Breast epithelium (tissue), 4 donors: ENCODE results near the gene STARD9. TPM values are rescaled to one million over a fixed set of nuclear protein-coding genes. Genes with fewer than 3 reads are reported as not detected.

ENCODE experiments used
- DNase-seq, 2 donors: peaks; one replicate each; pipeline ENCODE4 v3.0.0-alpha.2; 2019; ENCODE audit warnings: low spot score in 2 of 2
- H3K27ac ChIP-seq, 2 donors: fragments of 200-600 bp; sonication (generic) in 1 of 2; one replicate each; pipeline ENCODE4 v1.5.1; 2016 to 2019; ENCODE audit warnings: mild to moderate bottlenecking in 1 of 2
- H3K27me3 ChIP-seq, 2 donors: fragments of 200-600 bp; sonication (generic) in 1 of 2; one replicate each; pipeline versions ENCODE4 v1.5.1 to v1.6.0; 2017 to 2019; ENCODE audit warnings: control low read depth in 1 of 2, mild to moderate bottlenecking in 1 of 2
- H3K36me3 ChIP-seq: fragments of 200-600 bp; one replicate; pipeline ENCODE4 v1.5.1; 2019
- H3K4me1 ChIP-seq, 2 donors: fragments of 200-600 bp; sonication (generic); one replicate each; pipeline ENCODE4 v1.5.1; 2016 to 2019; ENCODE audit warnings: control low read depth in 1 of 2
- H3K4me3 ChIP-seq, 3 donors: fragments of 200-600 bp; sonication (generic); 1 replicate in 2 of 3; 2 replicates in 1 of 3; pipeline ENCODE4 v1.5.1; 2016 to 2019; ENCODE audit warnings: mild to moderate bottlenecking in 3 of 3, moderate library complexity in 2 of 3
- H3K9me3 ChIP-seq, 2 donors: fragments of 200-600 bp; sonication (generic) in 1 of 2; one replicate each; pipeline ENCODE4 v1.5.1; 2016 to 2019; ENCODE audit warnings: control low read depth in 1 of 2
- POLR2A ChIP-seq: fragments of 450-650 bp; IDR thresholded peaks from one replicate; pipeline ENCODE4 v1.6.1; 2016; ENCODE audit warnings: antibody characterized with exemption, mild to moderate bottlenecking, moderate library complexity
- POLR2AphosphoS5 ChIP-seq, 3 donors: sonication (generic); formaldehyde crosslinking; IDR thresholded peaks; one replicate each; pipeline ENCODE4 v1.6.1; 2017; ENCODE audit warnings: antibody characterized with exemption in 3 of 3
- intact Hi-C: fragments of 100-400 bp; cut with DNase I; formaldehyde crosslinking; loops from one replicate; pipeline ENCODE4 v1.15.1; 2023; ENCODE audit warnings: low total_unique reads
- total RNA-seq, 3 donors: library from RNA; depleted of rRNA; stranded (reverse); fragments of >200 nt; gene quantifications; one replicate each; pipeline ENCODE4 v1.1.0, GENCODE V29; 2016
- TF ChIP-seq, protein P1 (sequence below), 3 donors: fragments of 450-650 bp; IDR thresholded peaks; one replicate each; pipeline ENCODE4 v1.5.1; 2016 to 2017; ENCODE audit warnings: antibody characterized with exemption in 3 of 3, mild to moderate bottlenecking in 3 of 3, moderate library complexity in 3 of 3

The STARD9 gene
- total RNA-seq, 3 donors from 2014 or later = 18.6 to 27.9 (median 27.5) TPM

DNA sequence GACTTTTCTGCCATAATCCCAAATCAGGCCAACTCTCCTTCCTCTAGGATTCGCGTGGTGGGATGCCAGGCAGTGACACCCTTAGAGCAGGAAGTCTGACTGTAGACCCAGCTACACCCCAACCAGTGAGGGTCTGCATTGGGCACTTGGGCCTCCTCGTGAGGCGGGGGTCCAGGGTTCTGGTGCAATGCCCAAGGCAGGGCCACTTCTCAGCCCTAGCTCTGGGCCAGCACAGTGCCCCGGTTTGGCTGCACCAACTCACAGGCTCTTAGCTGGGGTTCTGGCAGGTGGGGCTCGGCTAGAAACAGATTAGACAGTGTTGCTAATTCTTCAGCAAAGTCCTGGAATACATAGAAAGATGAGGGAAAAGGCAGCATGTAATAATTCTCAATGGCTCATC lies 148.9 kb downstream of the STARD9 start:
- intact Hi-C loops = no loop called here
- no peaks in the 10 kb centered on the region for H3K9me3 ChIP-seq
- H3K4me1 ChIP-seq = no peaks in the 10 kb centered on the region
- H3K36me3 ChIP-seq = peaks cover under 1% of the 10 kb centered on the region
- TF ChIP-seq, protein P1, sequence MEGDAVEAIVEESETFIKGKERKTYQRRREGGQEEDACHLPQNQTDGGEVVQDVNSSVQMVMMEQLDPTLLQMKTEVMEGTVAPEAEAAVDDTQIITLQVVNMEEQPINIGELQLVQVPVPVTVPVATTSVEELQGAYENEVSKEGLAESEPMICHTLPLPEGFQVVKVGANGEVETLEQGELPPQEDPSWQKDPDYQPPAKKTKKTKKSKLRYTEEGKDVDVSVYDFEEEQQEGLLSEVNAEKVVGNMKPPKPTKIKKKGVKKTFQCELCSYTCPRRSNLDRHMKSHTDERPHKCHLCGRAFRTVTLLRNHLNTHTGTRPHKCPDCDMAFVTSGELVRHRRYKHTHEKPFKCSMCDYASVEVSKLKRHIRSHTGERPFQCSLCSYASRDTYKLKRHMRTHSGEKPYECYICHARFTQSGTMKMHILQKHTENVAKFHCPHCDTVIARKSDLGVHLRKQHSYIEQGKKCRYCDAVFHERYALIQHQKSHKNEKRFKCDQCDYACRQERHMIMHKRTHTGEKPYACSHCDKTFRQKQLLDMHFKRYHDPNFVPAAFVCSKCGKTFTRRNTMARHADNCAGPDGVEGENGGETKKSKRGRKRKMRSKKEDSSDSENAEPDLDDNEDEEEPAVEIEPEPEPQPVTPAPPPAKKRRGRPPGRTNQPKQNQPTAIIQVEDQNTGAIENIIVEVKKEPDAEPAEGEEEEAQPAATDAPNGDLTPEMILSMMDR (IDR thresholded peaks at IDR 0.05) = no peak
- no peak for TF ChIP-seq POLR2A
- TF ChIP-seq POLR2AphosphoS5 (IDR thresholded peaks at IDR 0.05) = no peak
- H3K4me3 ChIP-seq = no peak overlapping the region
- H3K27ac ChIP-seq = no peak overlapping the region
- no peaks in the 10 kb centered on the region for H3K27me3 ChIP-seq
- DNase-seq = no peak

GRCh38 chr15:42725331-42725903 lies 150.0 kb downstream of the STARD9 start:
- H3K4me1 ChIP-seq = no peaks in the 10 kb centered on the region
- no peak overlapping the region for H3K4me3 ChIP-seq
- intact Hi-C loops = loop anchor here (5.0 kb wide), 1 partner anchor 178 kb away; the partner anchor contains the start of genes HAUS2 and LRRC57
- H3K9me3 ChIP-seq = no peaks in the 10 kb centered on the region
- peaks cover 5% of the 10 kb centered on the region for H3K36me3 ChIP-seq
- H3K27ac ChIP-seq = no peak overlapping the region
- no peak for TF ChIP-seq POLR2AphosphoS5 (IDR thresholded peaks at IDR 0.05)
- DNase-seq = no peak
- H3K27me3 ChIP-seq = no peaks in the 10 kb centered on the region

- H3K27me3 ChIP-seq = no peaks in the 10 kb centered on the region
- no peak for DNase-seq
- TF ChIP-seq POLR2A (no peak), POLR2AphosphoS5 (IDR thresholded peaks at IDR 0.05) (no peak)
- TF ChIP-seq, protein P1 (IDR thresholded peaks at IDR 0.05) = no peak
- peaks cover 5% of the 10 kb centered on the region for H3K36me3 ChIP-seq
- H3K4me3 ChIP-seq = no peak overlapping the region
- H3K27ac ChIP-seq = no peak overlapping the region
- no peaks in the 10 kb centered on the region for H3K9me3 ChIP-seq
- H3K4me1 ChIP-seq = no peaks in the 10 kb centered on the region
- intact Hi-C loops = loop anchor here (5.0 kb wide), 1 partner anchor 179 kb away; the partner anchor contains the start of genes HAUS2 and LRRC57
Measured at GRCh38 chr15:42726114-42726513, 150.7 kb downstream of the STARD9 start.

GRCh38 chr15:42727750-42728381 lies 152.5 kb downstream of the STARD9 start:
- no peak overlapping the region for H3K27ac ChIP-seq
- H3K4me3 ChIP-seq = no peak overlapping the region
- H3K9me3 ChIP-seq = no peaks in the 10 kb centered on the region
- no peak for TF ChIP-seq POLR2A
- no peak for TF ChIP-seq POLR2AphosphoS5 (IDR thresholded peaks at IDR 0.05)
- TF ChIP-seq, protein P1 (IDR thresholded peaks at IDR 0.05) = no peak
- H3K4me1 ChIP-seq = no peaks in the 10 kb centered on the region
- intact Hi-C loops = loop anchor here (5.0 kb wide), 1 partner anchor 181 kb away; the partner anchor contains the start of genes HAUS2 and LRRC57
- H3K36me3 ChIP-seq = peaks cover 5% of the 10 kb centered on the region
- H3K27me3 ChIP-seq = no peaks in the 10 kb centered on the region
- DNase-seq = no peak

- peaks cover 5% of the 10 kb centered on the region for H3K36me3 ChIP-seq
- TF ChIP-seq, protein P1 (IDR thresholded peaks at IDR 0.05) = no peak
- no peak for TF ChIP-seq POLR2AphosphoS5 (IDR thresholded peaks at IDR 0.05)
- no peak for TF ChIP-seq POLR2A
- H3K27ac ChIP-seq = no peak overlapping the region
- no peak for DNase-seq
- no peaks in the 10 kb centered on the region for H3K4me1 ChIP-seq
- no peak overlapping the region for H3K4me3 ChIP-seq
- no peaks in the 10 kb centered on the region for H3K27me3 ChIP-seq
- intact Hi-C loops = loop anchor here (5.0 kb wide), 1 partner anchor 181 kb away; the partner anchor contains the start of genes HAUS2 and LRRC57
- H3K9me3 ChIP-seq = no peaks in the 10 kb centered on the region
Measured at GRCh38 chr15:42728560-42728959, 153.2 kb downstream of the STARD9 start.
